ENCODE data around the gene BRAF. TPM values are rescaled to one million over a fixed set of nuclear protein-coding genes. Genes with fewer than 3 reads are reported as not detected.

BRAF gene
- polyA plus RNA-seq, 1 experiment: 8.9 TPM

- ChIA-PET POLR2A (no interaction called here), CTCF (interaction anchor here (0.6 kb wide), 1 partner anchor 18 kb away, joined by 4 read pairs; no protein-coding TSS in a partner anchor)
- TF ChIP-seq CTCF (IDR thresholded peaks at IDR 0.05; ENCODE audit: insufficient read depth, low read depth, low read length): no peak
- no peak for DNase-seq (ENCODE audit: low read depth)
- H3K27me3 ChIP-seq (ENCODE audit: control insufficient read depth, insufficient read depth, low read length): no peaks in the 10 kb centered on the region
- H3K36me3 ChIP-seq (ENCODE audit: control insufficient read depth, insufficient read depth, low read length): 0 out of 2 replicates have a peak, but pooled peaks cover 1% of the 10 kb centered on the region
- no peak overlapping the region for H3K4me3 ChIP-seq (ENCODE audit: low read depth, low read length)
These were observed 200.0 kb downstream of the BRAF start for GRCh38 chr7:140724706-140725105.

GRCh38 chr7:140723574-140723973, 201.2 kb downstream of the BRAF start:
- H3K36me3 ChIP-seq (ENCODE audit: control insufficient read depth, insufficient read depth, low read length): no peaks in the 10 kb centered on the region
- H3K27me3 ChIP-seq (ENCODE audit: control insufficient read depth, insufficient read depth, low read length): no peaks in the 10 kb centered on the region
- no peak overlapping the region for H3K4me3 ChIP-seq (ENCODE audit: low read depth, low read length)
- ChIA-PET CTCF (interaction anchor here (1.0 to 1.1 kb wide), 3 partner anchors 22 to 288 kb away, joined by 3 read pairs; no protein-coding TSS in a partner anchor), POLR2A (no interaction called here)
- no peak for DNase-seq (ENCODE audit: low read depth)
- no peak for TF ChIP-seq CTCF (IDR thresholded peaks at IDR 0.05; ENCODE audit: insufficient read depth, low read depth, low read length)

GRCh38 chr7:140723006-140723405, 201.7 kb downstream of the BRAF start:
- no peak overlapping the region for H3K4me3 ChIP-seq (ENCODE audit: low read depth, low read length)
- H3K27me3 ChIP-seq (ENCODE audit: control insufficient read depth, insufficient read depth, low read length): no peaks in the 10 kb centered on the region
- no peak for DNase-seq (ENCODE audit: low read depth)
- CTCF ChIA-PET: interaction anchor here (1.0 to 1.2 kb wide), 4 partner anchors 22 to 926 kb away, joined by 3 read pairs; no protein-coding TSS in a partner anchor
- POLR2A ChIA-PET: no interaction called here
- no peak for TF ChIP-seq CTCF (IDR thresholded peaks at IDR 0.05; ENCODE audit: insufficient read depth, low read depth, low read length)
- no peaks in the 10 kb centered on the region for H3K36me3 ChIP-seq (ENCODE audit: control insufficient read depth, insufficient read depth, low read length)

- DNase-seq (ENCODE audit: low read depth): no peak
- Histone ChIP-seq H3K36me3 (ENCODE audit: control insufficient read depth, insufficient read depth, low read length) (no peaks in the 10 kb centered on the region), H3K27me3 (ENCODE audit: control insufficient read depth, insufficient read depth, low read length) (no peaks in the 10 kb centered on the region), H3K4me3 (ENCODE audit: low read depth, low read length) (no peak overlapping the region)
- TF ChIP-seq CTCF (IDR thresholded peaks at IDR 0.05; ENCODE audit: insufficient read depth, low read depth, low read length): no peak
- ChIA-PET CTCF (interaction anchor here (1.2 to 1.4 kb wide), 2 partner anchors 46 to 927 kb away, joined by 3 read pairs; no protein-coding TSS in a partner anchor), POLR2A (no interaction called here)
These were observed 202.5 kb downstream of the BRAF start for GRCh38 chr7:140722254-140722653.

- TF ChIP-seq CTCF (IDR thresholded peaks at IDR 0.05; ENCODE audit: insufficient read depth, low read depth, low read length): no peak
- no peaks in the 10 kb centered on the region for H3K27me3 ChIP-seq (ENCODE audit: control insufficient read depth, insufficient read depth, low read length)
- CTCF ChIA-PET: no interaction called here
- no peak for DNase-seq (ENCODE audit: low read depth)
- H3K36me3 ChIP-seq (ENCODE audit: control insufficient read depth, insufficient read depth, low read length): no peaks in the 10 kb centered on the region
- POLR2A ChIA-PET: no interaction called here
- no peak overlapping the region for H3K4me3 ChIP-seq (ENCODE audit: low read depth, low read length)
These were observed 205.0 kb downstream of the BRAF start for GRCh38 chr7:140719721-140720120.
